GM23338 (cell line): Measurements from ENCODE around the gene TMEM201. TPM values are rescaled to one million over a fixed set of nuclear protein-coding genes. Genes with fewer than 3 reads are reported as not detected.

Experiments
- ATAC-seq: fragments of 200-7000 bp; cut with Tn5 transposase; 3 replicates; pipeline ENCODE4 v1.9.1; 2020
- DNase-seq: peaks from one replicate; pipeline ENCODE4 v3.0.0-alpha.2; 2015; ENCODE audit warnings: low spot score
- H2AFZ ChIP-seq: fragments of 200-600 bp; sonication (generic); 2 replicates; pipeline ENCODE4 v1.8.0; 2016; ENCODE audit warnings: antibody characterized with exemption, mild to moderate bottlenecking, moderate library complexity
- H3F3A ChIP-seq: fragments of 200-600 bp; sonication (generic); replicated peaks from 2 replicates; pipeline ENCODE4 v1.8.0; 2017; ENCODE audit warnings: antibody characterized with exemption, mixed run types, low read depth
- H3K27ac ChIP-seq: fragments of 200-600 bp; sonication (generic); 2 replicates; pipeline ENCODE4 v1.6.1; 2016; ENCODE audit warnings: low read depth
- H3K27me3 ChIP-seq: fragments of 200-600 bp; sonication (generic); 2 replicates; pipeline ENCODE4 v1.8.0; 2016; ENCODE audit warnings: mild to moderate bottlenecking, mixed run types, moderate library complexity; ENCODE audit not compliant: insufficient read depth
- H3K36me3 ChIP-seq: fragments of 200-600 bp; sonication (generic); 2 replicates; pipeline ENCODE4 v1.8.0; 2016; ENCODE audit warnings: mild to moderate bottlenecking; ENCODE audit not compliant: insufficient read depth
- H3K4me1 ChIP-seq: fragments of 200-600 bp; sonication (generic); 2 replicates; pipeline ENCODE4 v1.8.0; 2016; ENCODE audit warnings: mild to moderate bottlenecking, moderate library complexity; ENCODE audit not compliant: insufficient read depth
- H3K4me2 ChIP-seq: fragments of 200-600 bp; sonication (generic); 2 replicates; pipeline ENCODE4 v1.7.1; 2017; ENCODE audit warnings: mixed run types
- H3K4me3 ChIP-seq: fragments of 200-600 bp; sonication (generic); 2 replicates; pipeline ENCODE4 v1.6.1; 2016; ENCODE audit warnings: mixed run types
- H3K79me2 ChIP-seq: fragments of 200-600 bp; sonication (generic); replicated peaks from 2 replicates; pipeline ENCODE4 v1.8.0; 2017; ENCODE audit warnings: mild to moderate bottlenecking; ENCODE audit not compliant: insufficient read depth
- H3K9me2 ChIP-seq: fragments of 200-600 bp; sonication (generic); 2 replicates; pipeline ENCODE4 v1.8.0; 2017; ENCODE audit not compliant: insufficient read depth
- H4K20me1 ChIP-seq: fragments of 200-600 bp; sonication (generic); replicated peaks from 2 replicates; pipeline ENCODE4 v1.8.0; 2017; ENCODE audit warnings: mild to moderate bottlenecking; ENCODE audit not compliant: insufficient read depth
- H3K27ac Mint-ChIP-seq: 2 replicates; pipeline ENCODE4 v1.8.0; 2020; ENCODE audit warnings: inconsistent platforms, mild to moderate bottlenecking, moderate library complexity, mixed read lengths
- H3K27me3 Mint-ChIP-seq: 3 replicates; pipeline ENCODE4 v1.8.0; 2022; ENCODE audit warnings: low read depth, mild to moderate bottlenecking, moderate library complexity, mixed read lengths, inconsistent platforms; ENCODE audit not compliant: insufficient read depth, poor library complexity
- H3K36me3 Mint-ChIP-seq: 3 replicates; pipeline ENCODE4 v1.8.0; 2021; ENCODE audit warnings: low read depth, mild to moderate bottlenecking, inconsistent platforms, moderate library complexity, mixed read lengths
- H3K4me1 Mint-ChIP-seq: 3 replicates; pipeline ENCODE4 v1.8.0; 2020; ENCODE audit warnings: mild to moderate bottlenecking, inconsistent platforms, mixed read lengths
- H3K4me3 Mint-ChIP-seq: 3 replicates; pipeline ENCODE4 v1.8.0; 2021; ENCODE audit warnings: moderate library complexity, mild to moderate bottlenecking, inconsistent platforms, mixed read lengths
- H3K9me3 Mint-ChIP-seq: 3 replicates; pipeline ENCODE4 v1.8.0; 2020; ENCODE audit warnings: moderate library complexity, mild to moderate bottlenecking, inconsistent platforms, mixed read lengths
- CTCF ChIP-seq, 2 experiments: fragments of 200-600 bp in 1 of 2; sonication (generic) in 1 of 2; conservative IDR thresholded peaks; 2 replicates each; pipeline versions ENCODE4 v1.5.1 to v1.6.1; 2016 to 2017; ENCODE audit warnings: antibody characterized with exemption in 2 of 2, low read depth in 2 of 2, mild to moderate bottlenecking in 2 of 2, moderate library complexity in 1 of 2
- EZH2 ChIP-seq: fragments of 200-600 bp; sonication (generic); IDR thresholded peaks from one replicate; pipeline ENCODE4 v1.8.0; 2017; ENCODE audit warnings: antibody characterized with exemption, mild to moderate bottlenecking, low read depth; ENCODE audit not compliant: unreplicated experiment
- EZH2phosphoT487 ChIP-seq: fragments of 200-600 bp; sonication (generic); IDR thresholded peaks from one replicate; pipeline ENCODE4 v1.8.1; 2018; ENCODE audit warnings: antibody characterized with exemption; ENCODE audit not compliant: unreplicated experiment
- JUNB ChIP-seq: IDR thresholded peaks from one replicate; pipeline ENCODE4 v1.6.1; 2016; ENCODE audit warnings: antibody characterized with exemption; ENCODE audit not compliant: unreplicated experiment
- STAT1 ChIP-seq: IDR thresholded peaks from one replicate; pipeline ENCODE4 v1.6.1; 2016; ENCODE audit warnings: antibody characterized with exemption; ENCODE audit not compliant: unreplicated experiment
- ZNF114 ChIP-seq: fragments of 250-450 bp; sonication (Bioruptor Pico); IDR thresholded peaks from 2 replicates; pipeline ENCODE4 v1.5.0; 2020; ENCODE audit warnings: mild to moderate bottlenecking, moderate library complexity
- polyA plus RNA-seq: library from polyadenylated mRNA; unstranded; fragments of >200 nt; fragmentation: Nextera tagmentation; extraction: Ambion mirVana; gene quantifications from 2 replicates; pipeline ENCODE4 v1.2.1, GENCODE V29; 2016
- total RNA-seq: library from RNA; depleted of rRNA; stranded (reverse); fragments of >200 nt; shearing (Covaris generic); gene quantifications from 2 replicates; pipeline ENCODE4 v1.2.3, GENCODE V29; 2014
- TF ChIP-seq, protein P1 (sequence below): IDR thresholded peaks from 2 replicates; pipeline ENCODE4 v1.6.1; 2016; ENCODE audit warnings: antibody characterized with exemption
- TF ChIP-seq, protein P2 (sequence below): IDR thresholded peaks from one replicate; pipeline ENCODE4 v1.6.1; 2018; ENCODE audit warnings: antibody characterized with exemption; ENCODE audit not compliant: unreplicated experiment

The TMEM201 gene
- total and polyA plus RNA-seq, 2 experiments from 2014 or later, result 11.6 to 27.2 TPM

- Mint-ChIP-seq H3K27me3 (peaks cover 2% of the 10 kb centered on the region), H3K4me3 (no peak overlapping the region), H3K36me3 (no peaks in the 10 kb centered on the region), H3K27ac (no peak overlapping the region), H3K4me1 (peaks cover 39% of the 10 kb centered on the region), H3K9me3 (peaks cover 3% of the 10 kb centered on the region; the same call in 2 of the 3 replicates)
- Histone ChIP-seq H3K79me2 (peaks cover 66% of the 10 kb centered on the region), H3K27me3 (no peaks in the 10 kb centered on the region), H3K4me3 (no peak overlapping the region), H3K4me1 (peaks cover 34% of the 10 kb centered on the region; the same call in 1 of the 2 replicates), H3F3A (0 out of 2 replicates have a peak, but pooled peaks cover 2% of the 10 kb centered on the region), H2AFZ (no peak overlapping the region), H3K9me2 (no peaks in the 10 kb centered on the region), H3K36me3 (no peaks in the 10 kb centered on the region), H3K27ac (peak overlapping the region; percentile 50; the same call in 1 of the 2 replicates), H4K20me1 (peaks cover 33% of the 10 kb centered on the region), H3K4me2 (0 out of 2 replicates have a peak overlapping the region, but pooled peaks have one; percentile 57)
- DNase-seq (no peak), ATAC-seq (no peak)
- TF ChIP-seq EZH2, result no peak
- TF ChIP-seq, protein P1, sequence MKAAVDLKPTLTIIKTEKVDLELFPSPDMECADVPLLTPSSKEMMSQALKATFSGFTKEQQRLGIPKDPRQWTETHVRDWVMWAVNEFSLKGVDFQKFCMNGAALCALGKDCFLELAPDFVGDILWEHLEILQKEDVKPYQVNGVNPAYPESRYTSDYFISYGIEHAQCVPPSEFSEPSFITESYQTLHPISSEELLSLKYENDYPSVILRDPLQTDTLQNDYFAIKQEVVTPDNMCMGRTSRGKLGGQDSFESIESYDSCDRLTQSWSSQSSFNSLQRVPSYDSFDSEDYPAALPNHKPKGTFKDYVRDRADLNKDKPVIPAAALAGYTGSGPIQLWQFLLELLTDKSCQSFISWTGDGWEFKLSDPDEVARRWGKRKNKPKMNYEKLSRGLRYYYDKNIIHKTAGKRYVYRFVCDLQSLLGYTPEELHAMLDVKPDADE, result no peak
- TF ChIP-seq EZH2phosphoT487, result no peak
- TF ChIP-seq, protein P2, sequence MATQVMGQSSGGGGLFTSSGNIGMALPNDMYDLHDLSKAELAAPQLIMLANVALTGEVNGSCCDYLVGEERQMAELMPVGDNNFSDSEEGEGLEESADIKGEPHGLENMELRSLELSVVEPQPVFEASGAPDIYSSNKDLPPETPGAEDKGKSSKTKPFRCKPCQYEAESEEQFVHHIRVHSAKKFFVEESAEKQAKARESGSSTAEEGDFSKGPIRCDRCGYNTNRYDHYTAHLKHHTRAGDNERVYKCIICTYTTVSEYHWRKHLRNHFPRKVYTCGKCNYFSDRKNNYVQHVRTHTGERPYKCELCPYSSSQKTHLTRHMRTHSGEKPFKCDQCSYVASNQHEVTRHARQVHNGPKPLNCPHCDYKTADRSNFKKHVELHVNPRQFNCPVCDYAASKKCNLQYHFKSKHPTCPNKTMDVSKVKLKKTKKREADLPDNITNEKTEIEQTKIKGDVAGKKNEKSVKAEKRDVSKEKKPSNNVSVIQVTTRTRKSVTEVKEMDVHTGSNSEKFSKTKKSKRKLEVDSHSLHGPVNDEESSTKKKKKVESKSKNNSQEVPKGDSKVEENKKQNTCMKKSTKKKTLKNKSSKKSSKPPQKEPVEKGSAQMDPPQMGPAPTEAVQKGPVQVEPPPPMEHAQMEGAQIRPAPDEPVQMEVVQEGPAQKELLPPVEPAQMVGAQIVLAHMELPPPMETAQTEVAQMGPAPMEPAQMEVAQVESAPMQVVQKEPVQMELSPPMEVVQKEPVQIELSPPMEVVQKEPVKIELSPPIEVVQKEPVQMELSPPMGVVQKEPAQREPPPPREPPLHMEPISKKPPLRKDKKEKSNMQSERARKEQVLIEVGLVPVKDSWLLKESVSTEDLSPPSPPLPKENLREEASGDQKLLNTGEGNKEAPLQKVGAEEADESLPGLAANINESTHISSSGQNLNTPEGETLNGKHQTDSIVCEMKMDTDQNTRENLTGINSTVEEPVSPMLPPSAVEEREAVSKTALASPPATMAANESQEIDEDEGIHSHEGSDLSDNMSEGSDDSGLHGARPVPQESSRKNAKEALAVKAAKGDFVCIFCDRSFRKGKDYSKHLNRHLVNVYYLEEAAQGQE, result no peak
- no peak for TF ChIP-seq ZNF114 (CRISPR knock-in tag)
These were observed 3.9 kb downstream of the TMEM201 start for GRCh38 chr1:9592510-9593075.

GRCh38 chr1:9593147-9593491, 4.4 kb downstream of the TMEM201 start:
- no peak for ATAC-seq
- H3K4me3 Mint-ChIP-seq, result no peak overlapping the region; the same call in 2 of the 3 replicates

More at GRCh38 chr1:9593147-9593491, 4.4 kb downstream of the TMEM201 start:
- Histone ChIP-seq H3K4me1 (peaks cover 34% of the 10 kb centered on the region; the same call in 1 of the 2 replicates), H3F3A (0 out of 2 replicates have a peak, but pooled peaks cover 1% of the 10 kb centered on the region), H2AFZ (no peak overlapping the region), H3K27me3 (no peaks in the 10 kb centered on the region), H3K4me3 (no peak overlapping the region), H3K79me2 (peaks cover 66% of the 10 kb centered on the region), H3K4me2 (0 out of 2 replicates have a peak overlapping the region, but pooled peaks have one; percentile 57), H3K36me3 (no peaks in the 10 kb centered on the region; the same call in 1 of the 2 replicates), H3K27ac (peak overlapping the region; percentile 50; the same call in 1 of the 2 replicates), H3K9me2 (no peaks in the 10 kb centered on the region), H4K20me1 (peaks cover 33% of the 10 kb centered on the region)
- Mint-ChIP-seq H3K27ac (0 out of 2 replicates have a peak overlapping the region, but pooled peaks have one; percentile 83), H3K27me3 (peaks cover 2% of the 10 kb centered on the region), H3K4me1 (peaks cover 39% of the 10 kb centered on the region), H3K36me3 (peaks cover 1% of the 10 kb centered on the region; the same call in 2 of the 3 replicates), H3K9me3 (no peaks in the 10 kb centered on the region; the same call in 2 of the 3 replicates)
- TF ChIP-seq EZH2phosphoT487 (no peak), JUNB (no peak), STAT1 (no peak), CTCF (conservative IDR thresholded peaks at IDR 0.05; ENCODE audit: low read depth in 2 of 2) (no peak)
- DNase-seq, result no peak
